Spleen (tissue), 11 donors: ENCODE data around the gene STUM. TPM values are rescaled to one million over a fixed set of nuclear protein-coding genes. Genes with fewer than 3 reads are reported as not detected.

Experiments
- DNase-seq: peaks from one replicate; pipeline ENCODE4 v3.0.0-alpha.2; 2020
- H3K27ac ChIP-seq, 8 donors: fragments of 200-600 bp; sonication (generic) in 7 of 8; 1 replicate in 4 of 8; 2 replicates in 4 of 8; pipeline versions ENCODE4 v1.5.0 to v1.8.0; 2016 to 2021; ENCODE audit warnings: inconsistent platforms in 4 of 8, mild to moderate bottlenecking in 4 of 8, moderate library complexity in 1 of 8
- H3K27me3 ChIP-seq, 7 donors: fragments of 200-600 bp; sonication (generic) in 6 of 7; replicated peaks in 1 of 7; 1 replicate in 4 of 7; 2 replicates in 3 of 7; pipeline versions ENCODE4 v1.5.0 to v1.8.0; 2016 to 2021; ENCODE audit warnings: inconsistent platforms in 3 of 7, mild to moderate bottlenecking in 1 of 7
- H3K36me3 ChIP-seq, 6 donors: fragments of 200-600 bp; sonication (generic) in 5 of 6; 1 replicate in 4 of 6; 2 replicates in 2 of 6; pipeline versions ENCODE4 v1.5.0 to v1.8.0; 2016 to 2021; ENCODE audit warnings: inconsistent platforms in 2 of 6
- H3K4me1 ChIP-seq, 6 donors: fragments of 200-600 bp; sonication (generic) in 5 of 6; 1 replicate in 3 of 6; 2 replicates in 3 of 6; pipeline versions ENCODE4 v1.5.0 to v1.8.0; 2016 to 2021; ENCODE audit warnings: inconsistent platforms in 3 of 6
- H3K4me3 ChIP-seq, 8 donors: fragments of 200-600 bp; sonication (generic) in 7 of 8; 1 replicate in 4 of 8; 2 replicates in 4 of 8; pipeline versions ENCODE4 v1.5.0 to v1.8.0; 2016 to 2021; ENCODE audit warnings: inconsistent platforms in 4 of 8, mild to moderate bottlenecking in 4 of 8, moderate library complexity in 2 of 8
- H3K9me3 ChIP-seq, 8 donors: fragments of 200-600 bp; sonication (generic) in 7 of 8; 1 replicate in 4 of 8; 2 replicates in 4 of 8; pipeline versions ENCODE4 v1.5.0 to v1.8.0; 2016 to 2021; ENCODE audit warnings: inconsistent platforms in 4 of 8
- CTCF ChIP-seq, 11 experiments: fragments of 200-600 bp in 7 of 11; fragments of 450-650 bp in 4 of 11; sonication (generic) in 4 of 11; IDR thresholded peaks in 8 of 11; conservative IDR thresholded peaks in 3 of 11; 1 replicate in 7 of 11; 2 replicates in 4 of 11; pipeline versions ENCODE4 v1.4.0 to v1.8.0; 2016 to 2021; ENCODE audit warnings: antibody characterized with exemption in 11 of 11, inconsistent platforms in 4 of 11, mild to moderate bottlenecking in 1 of 11
- POLR2A ChIP-seq, 3 donors: fragments of 450-650 bp; IDR thresholded peaks; one replicate each; pipeline ENCODE4 v1.5.1; 2017; ENCODE audit warnings: antibody characterized with exemption in 3 of 3, mild to moderate bottlenecking in 1 of 3
- POLR2AphosphoS5 ChIP-seq, 3 donors: sonication (generic); formaldehyde crosslinking; IDR thresholded peaks; one replicate each; pipeline ENCODE4 v1.5.1; 2017; ENCODE audit warnings: antibody characterized with exemption in 3 of 3
- WGBS, 5 donors: extraction: QIAGEN DNeasy Blood & Tissue Kit in 3 of 5; methylation state at CpG; one replicate each; pipeline versions ENCODE4 v1.1.5 to v1.1.7; 2013 to 2018; 5-methylcytosine and 5-hydroxymethylcytosine counted together
- intact Hi-C: fragments of 100-400 bp; cut with DNase I; formaldehyde crosslinking; loops from one replicate; pipeline ENCODE4 v1.15.0; 2023; ENCODE audit warnings: low total_unique reads
- polyA plus RNA-seq, 3 donors: library from polyadenylated mRNA; stranded (reverse); fragments of 200-250 nt; gene quantifications; one replicate each; pipeline ENCODE4 v1.2.1, GENCODE V29; 2013
- total RNA-seq, 7 donors: library from RNA; depleted of rRNA in 3 of 7; stranded (reverse); fragments of >200 nt in 3 of 7; fragmentation: NEBNext Ultra II Directional in 4 of 7; extraction: Animal tissue kit (Norgen Biotek cat#: 25700) in 4 of 7; gene quantifications; one replicate each; pipeline versions ENCODE4 v1.1.0 to v1.2.1, GENCODE V29; 2016 to 2021
- donor health status: healthy with polysubstance abuse.
- donor health status: DM: no; HTN: no; CAD: no; lungs with moderate emphysema.
- donor health status: DM: no; HTN: no; CAD: no.
- donor health status: Bipolar disorder and iron deficiency.
- donor health status: healthy.
- donor health status: DM: no; HTN: no; CAD: no.
- donor health status: DM: yes; HTN: yes; CAD: no.

Gene STUM
- total and polyA plus RNA-seq, 10 donors, result 0.11 to 2.8 (median 0.49) TPM

DNA sequence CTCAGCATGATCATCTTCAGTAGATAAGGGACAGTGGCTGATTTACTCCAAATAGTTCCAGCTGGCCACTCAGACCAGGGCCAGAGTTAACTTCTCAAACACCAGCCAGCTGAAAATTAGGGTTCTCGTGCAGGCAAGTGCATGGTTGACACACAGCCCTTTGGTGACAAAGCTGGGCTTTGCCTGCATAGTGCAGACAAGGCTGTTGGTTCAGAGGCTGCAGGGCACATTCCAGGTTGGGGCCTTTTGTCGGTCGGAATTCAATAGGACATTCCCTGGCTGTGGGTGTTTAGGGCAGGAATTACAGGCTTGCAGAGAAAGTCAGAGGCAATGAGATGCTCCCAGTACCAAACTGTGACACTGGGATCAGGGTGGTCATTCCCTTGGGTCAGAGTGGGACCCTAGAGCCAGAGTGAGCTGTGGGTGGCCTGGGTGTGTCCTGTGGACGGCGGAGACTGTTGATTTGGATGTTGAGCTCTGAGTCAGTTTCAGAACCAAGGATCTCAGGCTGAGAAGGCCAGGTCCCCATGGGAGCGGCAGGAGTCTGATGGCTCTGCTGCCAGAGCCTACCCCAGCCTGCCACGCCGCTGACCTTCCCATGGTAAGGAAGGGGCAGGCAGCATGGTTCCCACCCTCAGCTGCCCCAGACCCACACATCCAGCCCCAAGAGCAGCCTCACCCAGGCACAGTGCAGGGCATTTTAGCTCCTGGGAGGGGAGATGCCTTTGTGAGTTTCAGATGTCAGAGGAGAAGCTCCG, 56.2 kb downstream of the STUM start:
- H3K36me3 ChIP-seq, result no peaks in the 10 kb centered on the region
- peaks cover 0 to 30% (median 14%) of the 10 kb centered on the region in 6 donors for H3K4me1 ChIP-seq
- TF ChIP-seq POLR2A (IDR thresholded peaks at IDR 0.05) (no peak), POLR2AphosphoS5 (IDR thresholded peaks at IDR 0.05) (no peak), CTCF (IDR thresholded peaks at IDR 0.05 in 8 of 11, conservative IDR thresholded peaks at IDR 0.05 in 3 of 11) (no peak)
- intact Hi-C loops, result loop anchor here (10.0 kb wide), 1 partner anchor 180 kb away; no protein-coding TSS in a partner anchor
- H3K27me3 ChIP-seq, result peaks cover 0 to 12% (median 4%) of the 10 kb centered on the region in 7 donors
- H3K27ac ChIP-seq, result no peak overlapping the region
- H3K9me3 ChIP-seq, result no peaks in the 10 kb centered on the region
- no peak overlapping the region for H3K4me3 ChIP-seq
- WGBS, 5 donors, result 80 to 93% (median 89%) methylated on average over 6 to 9 of the region's 9 CpGs
- peak; percentile 47 for DNase-seq

DNA sequence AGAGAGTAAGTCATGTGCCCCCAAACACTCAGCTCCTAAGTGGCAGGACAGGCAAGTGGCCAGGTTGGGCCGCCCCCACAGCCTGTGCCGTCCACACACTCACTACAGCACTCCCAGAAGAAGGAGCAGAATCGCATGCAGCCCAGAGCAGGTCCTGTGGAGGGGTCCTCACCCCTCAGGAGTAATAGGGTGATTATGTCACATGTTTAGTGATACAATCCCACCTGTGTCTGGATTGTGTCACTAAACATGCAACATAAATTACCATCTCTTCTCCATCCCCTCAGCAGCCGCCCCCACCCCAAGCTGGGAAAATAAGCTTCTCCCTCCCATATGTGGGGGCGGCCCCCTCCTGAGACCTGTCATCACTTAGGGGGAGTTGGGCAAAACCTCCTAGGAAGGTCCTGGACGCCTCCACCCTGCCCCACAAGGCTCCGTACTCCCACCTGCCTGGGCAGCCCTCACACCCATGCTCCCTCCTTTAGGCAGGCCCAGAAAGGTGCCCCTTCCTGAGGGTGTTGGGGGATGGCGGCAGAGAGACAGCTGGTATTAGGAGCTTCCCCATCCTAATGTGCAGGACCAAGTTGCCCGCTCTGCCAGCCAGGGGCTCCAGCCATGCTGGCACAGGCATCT, 56.9 kb downstream of the STUM start:
- intact Hi-C loops, result loop anchor here (10.0 kb wide), 1 partner anchor 181 kb away; no protein-coding TSS in a partner anchor
- H3K4me3 ChIP-seq, result no peak overlapping the region
- H3K9me3 ChIP-seq, result no peaks in the 10 kb centered on the region
- TF ChIP-seq CTCF (IDR thresholded peaks at IDR 0.05 in 8 of 11, conservative IDR thresholded peaks at IDR 0.05 in 3 of 11), result no peak
- no peak for TF ChIP-seq POLR2A (IDR thresholded peaks at IDR 0.05)
- no peak for TF ChIP-seq POLR2AphosphoS5 (IDR thresholded peaks at IDR 0.05)
- 86 to 98% (median 91%) methylated on average over 9 of the region's 9 CpGs for WGBS, 5 donors
- no peak overlapping the region for H3K27ac ChIP-seq
- H3K36me3 ChIP-seq, result no peaks in the 10 kb centered on the region
- DNase-seq, result peak; percentile 51
- H3K4me1 ChIP-seq, result peaks cover 0 to 30% (median 14%) of the 10 kb centered on the region in 6 donors
- H3K27me3 ChIP-seq, result peaks cover 0 to 12% (median 4%) of the 10 kb centered on the region in 7 donors

- intact Hi-C loops, result loop anchor here (10.0 kb wide), 1 partner anchor 182 kb away; no protein-coding TSS in a partner anchor
- no peak overlapping the region for H3K27ac ChIP-seq
- peak; percentile 60 for DNase-seq
- peaks cover 0 to 30% (median 14%) of the 10 kb centered on the region in 6 donors for H3K4me1 ChIP-seq
- peaks cover 0 to 12% (median 4%) of the 10 kb centered on the region in 7 donors for H3K27me3 ChIP-seq
- no peak overlapping the region for H3K4me3 ChIP-seq
- no peak for TF ChIP-seq POLR2A (IDR thresholded peaks at IDR 0.05)
- TF ChIP-seq CTCF (IDR thresholded peaks at IDR 0.05 in 8 of 11, conservative IDR thresholded peaks at IDR 0.05 in 3 of 11), result no peak
- no peak for TF ChIP-seq POLR2AphosphoS5 (IDR thresholded peaks at IDR 0.05)
- WGBS, 5 donors, result 82 to 92% (median 89%) methylated on average over 8 to 11 of the region's 11 CpGs
- no peaks in the 10 kb centered on the region for H3K9me3 ChIP-seq
- H3K36me3 ChIP-seq, result no peaks in the 10 kb centered on the region
Measured at GRCh38 chr1:226606311-226607267, 58.0 kb downstream of the STUM start.
